Right atrium auricular region (tissue), 2 donors: Measurements from ENCODE around the gene PMEPA1. TPM values are rescaled to one million over a fixed set of nuclear protein-coding genes. Genes with fewer than 3 reads are reported as not detected.
A peak's percentile ranks its signal among the peaks of the same experiment; 100 is the strongest.

Experiments used
- DNase-seq: peaks from one replicate; pipeline ENCODE4 v3.0.0-alpha.2; 2019; ENCODE audit warnings: low spot score
- H3K27ac ChIP-seq, 2 donors: fragments of 200-600 bp; sonication (generic); 1 replicate in 1 of 2; 2 replicates in 1 of 2; pipeline ENCODE4 v1.5.1; 2016 to 2019
- H3K27me3 ChIP-seq, 2 donors: fragments of 200-600 bp; sonication (generic); one replicate each; pipeline versions ENCODE4 v1.5.1 to v1.6.0; 2017 to 2019
- H3K36me3 ChIP-seq: fragments of 200-600 bp; sonication (generic); one replicate; pipeline ENCODE4 v1.5.1; 2016
- H3K4me1 ChIP-seq, 2 donors: fragments of 200-600 bp; sonication (generic); one replicate each; pipeline versions ENCODE4 v1.5.1 to v1.6.0; 2017 to 2019
- H3K4me3 ChIP-seq, 2 donors: fragments of 200-600 bp; sonication (generic); 1 replicate in 1 of 2; 2 replicates in 1 of 2; pipeline ENCODE4 v1.5.1; 2017 to 2019; ENCODE audit warnings: mild to moderate bottlenecking in 1 of 2, moderate library complexity in 1 of 2
- H3K9me3 ChIP-seq, 2 donors: fragments of 200-600 bp; sonication (generic); one replicate each; pipeline ENCODE4 v1.5.1; 2019
- total RNA-seq, 2 donors: library from RNA; depleted of rRNA; stranded (reverse); fragments of >200 nt; gene quantifications; one replicate each; pipeline ENCODE4 v1.1.0, GENCODE V29; 2016
- TF ChIP-seq, protein P1 (sequence below), 2 donors: fragments of 200-600 bp; sonication (generic); IDR thresholded peaks; one replicate each; pipeline ENCODE4 v1.5.1; 2019; ENCODE audit warnings: antibody characterized with exemption in 2 of 2

The PMEPA1 gene
- total RNA-seq, 2 donors from 2014 or later: 12.5 to 16.7 TPM

DNA sequence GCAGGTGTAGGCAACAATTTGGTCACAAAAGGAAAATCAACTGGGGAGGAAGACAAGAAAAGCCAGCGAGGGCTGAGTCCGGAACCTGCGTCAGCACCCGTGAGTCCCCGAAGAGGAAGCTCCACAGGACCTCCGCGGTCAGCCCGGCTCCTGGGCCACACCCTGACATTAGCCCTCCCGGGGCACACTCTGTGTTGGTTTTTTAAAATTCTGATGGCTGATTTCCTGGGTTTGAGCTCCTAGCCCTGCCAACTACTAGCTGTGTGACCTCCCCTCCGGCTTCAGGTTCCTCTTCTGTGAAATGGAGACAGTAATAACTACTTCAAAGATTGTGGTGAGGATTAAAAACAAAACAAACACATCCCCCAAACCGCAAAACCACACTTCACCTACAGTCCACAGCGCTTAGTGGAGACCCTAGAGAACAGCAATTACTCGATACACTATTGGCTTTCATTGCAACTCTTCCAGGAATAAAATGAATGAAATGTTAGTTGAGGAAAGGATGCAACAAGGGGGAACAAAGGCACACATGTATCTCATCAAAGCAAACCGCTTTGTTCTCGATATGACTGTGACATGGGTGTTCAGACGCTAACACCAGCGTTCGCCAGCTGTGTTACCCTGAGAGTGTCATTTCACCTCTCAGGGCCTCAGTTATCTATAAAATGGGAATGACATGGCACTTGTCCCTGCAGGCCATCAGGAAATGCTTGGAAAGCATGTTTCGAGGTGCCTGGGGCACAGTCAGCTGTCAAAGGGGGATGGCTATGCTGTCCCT lies 90.6 kb downstream of the PMEPA1 start:
- DNase-seq: peak; percentile 60
- Histone ChIP-seq H3K36me3 (no peaks in the 10 kb centered on the region), H3K4me3 (no peak overlapping the region), H3K27ac (peak overlapping the region in 1 of 2 donors; percentile 7), H3K27me3 (no peaks in the 10 kb centered on the region), H3K9me3 (peaks cover 0 to 3% of the 10 kb centered on the region in 2 donors), H3K4me1 (no peaks in the 10 kb centered on the region)
- TF ChIP-seq, protein P1, sequence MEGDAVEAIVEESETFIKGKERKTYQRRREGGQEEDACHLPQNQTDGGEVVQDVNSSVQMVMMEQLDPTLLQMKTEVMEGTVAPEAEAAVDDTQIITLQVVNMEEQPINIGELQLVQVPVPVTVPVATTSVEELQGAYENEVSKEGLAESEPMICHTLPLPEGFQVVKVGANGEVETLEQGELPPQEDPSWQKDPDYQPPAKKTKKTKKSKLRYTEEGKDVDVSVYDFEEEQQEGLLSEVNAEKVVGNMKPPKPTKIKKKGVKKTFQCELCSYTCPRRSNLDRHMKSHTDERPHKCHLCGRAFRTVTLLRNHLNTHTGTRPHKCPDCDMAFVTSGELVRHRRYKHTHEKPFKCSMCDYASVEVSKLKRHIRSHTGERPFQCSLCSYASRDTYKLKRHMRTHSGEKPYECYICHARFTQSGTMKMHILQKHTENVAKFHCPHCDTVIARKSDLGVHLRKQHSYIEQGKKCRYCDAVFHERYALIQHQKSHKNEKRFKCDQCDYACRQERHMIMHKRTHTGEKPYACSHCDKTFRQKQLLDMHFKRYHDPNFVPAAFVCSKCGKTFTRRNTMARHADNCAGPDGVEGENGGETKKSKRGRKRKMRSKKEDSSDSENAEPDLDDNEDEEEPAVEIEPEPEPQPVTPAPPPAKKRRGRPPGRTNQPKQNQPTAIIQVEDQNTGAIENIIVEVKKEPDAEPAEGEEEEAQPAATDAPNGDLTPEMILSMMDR (IDR thresholded peaks at IDR 0.05): no peak

DNA sequence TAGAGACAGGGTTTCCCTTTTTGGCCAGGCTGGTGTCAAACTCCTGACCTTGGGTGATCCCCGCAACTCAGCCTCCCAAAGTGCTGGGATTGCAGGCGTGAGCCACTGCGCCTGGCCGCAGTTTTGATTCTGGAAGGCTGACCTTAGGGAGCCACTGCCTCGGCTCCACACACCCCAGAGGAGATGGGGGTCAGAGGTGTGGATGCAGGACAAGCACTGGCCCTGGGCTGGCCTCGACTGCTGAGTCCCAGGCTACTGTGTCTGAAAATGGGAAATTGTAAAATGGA lies 91.1 kb downstream of the PMEPA1 start:
- no peak overlapping the region for H3K4me3 ChIP-seq
- H3K36me3 ChIP-seq: no peaks in the 10 kb centered on the region
- H3K27ac ChIP-seq: no peak overlapping the region
- no peaks in the 10 kb centered on the region for H3K4me1 ChIP-seq
- TF ChIP-seq, protein P1 (IDR thresholded peaks at IDR 0.05): no peak
- H3K9me3 ChIP-seq: peaks cover 0 to 1% of the 10 kb centered on the region in 2 donors
- no peak for DNase-seq
- H3K27me3 ChIP-seq: no peaks in the 10 kb centered on the region

DNA sequence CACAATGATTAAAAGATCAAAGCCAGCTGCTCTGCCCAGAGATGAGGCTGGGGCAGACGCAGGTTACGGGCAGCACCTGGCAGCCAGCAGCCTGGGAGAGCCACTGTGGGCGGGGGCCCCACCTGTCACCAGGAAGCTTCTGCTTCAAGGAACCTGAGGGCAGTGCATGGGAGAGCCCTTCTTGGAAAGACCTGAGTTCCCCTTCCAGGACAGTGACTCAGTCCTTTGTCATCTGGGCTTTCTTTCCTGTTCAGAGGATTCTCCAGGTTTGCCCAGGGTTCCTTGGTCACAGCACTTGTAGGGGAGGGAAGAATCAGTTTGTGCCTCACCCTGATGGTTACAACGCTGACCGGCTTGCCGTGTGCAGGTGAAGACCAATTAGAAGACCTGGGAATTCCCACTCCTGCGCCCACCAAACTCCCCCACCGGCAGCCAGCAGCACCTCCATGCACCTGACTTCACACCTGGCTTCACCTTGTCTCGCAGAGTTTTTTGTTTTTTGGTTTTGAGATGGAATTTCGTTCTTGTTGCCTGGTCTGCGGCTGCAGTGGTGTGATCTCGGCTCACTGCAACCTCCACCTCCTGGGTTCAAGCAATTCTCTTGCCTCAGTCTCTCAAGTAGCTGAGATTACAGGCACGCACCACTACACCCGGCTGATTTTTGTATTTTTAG lies 91.6 kb downstream of the PMEPA1 start:
- H3K9me3 ChIP-seq: no peaks in the 10 kb centered on the region
- H3K27me3 ChIP-seq: no peaks in the 10 kb centered on the region
- TF ChIP-seq, protein P1 (IDR thresholded peaks at IDR 0.05): no peak
- H3K4me3 ChIP-seq: no peak overlapping the region
- no peak overlapping the region for H3K27ac ChIP-seq
- peak; percentile 58 for DNase-seq
- H3K4me1 ChIP-seq: no peaks in the 10 kb centered on the region
- no peaks in the 10 kb centered on the region for H3K36me3 ChIP-seq

DNA sequence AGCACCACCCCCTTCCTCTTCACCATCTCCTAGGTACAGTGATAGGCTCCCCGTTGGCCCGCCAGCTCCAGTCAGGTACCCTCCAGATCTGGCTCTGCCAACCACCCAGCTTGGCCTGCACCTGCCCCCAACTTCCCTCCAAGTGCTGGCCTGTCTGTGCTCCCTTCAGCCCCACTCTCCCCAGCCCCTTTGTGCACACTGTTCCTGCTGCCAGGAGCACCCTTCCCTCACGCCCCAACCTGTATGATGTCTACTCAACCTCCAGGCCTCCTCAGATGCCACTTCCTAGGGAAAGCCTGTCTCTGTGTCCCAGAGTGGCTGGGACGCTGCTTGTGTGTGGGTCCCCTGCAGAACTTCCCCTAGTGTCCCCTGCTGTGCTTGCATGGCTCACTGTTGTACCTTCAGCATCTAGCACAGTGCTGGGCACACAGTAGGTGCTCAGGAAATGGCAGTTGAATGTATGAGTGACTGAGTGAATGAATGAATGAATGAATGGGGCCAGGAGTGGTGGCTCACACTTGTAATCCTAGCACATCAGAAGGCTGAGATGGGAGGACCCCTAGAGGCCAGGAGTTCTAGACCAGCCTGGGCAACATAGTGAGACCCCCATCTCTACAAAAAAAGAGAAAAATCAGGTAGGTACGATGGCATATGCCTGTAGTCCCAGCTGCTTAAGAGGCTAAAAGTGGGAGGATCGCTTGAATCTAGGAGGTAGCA lies 92.6 kb downstream of the PMEPA1 start:
- no peaks in the 10 kb centered on the region for H3K4me1 ChIP-seq
- H3K36me3 ChIP-seq: no peaks in the 10 kb centered on the region
- peak; percentile 55 for DNase-seq
- H3K27ac ChIP-seq: no peak overlapping the region
- TF ChIP-seq, protein P1 (IDR thresholded peaks at IDR 0.05): no peak
- no peaks in the 10 kb centered on the region for H3K9me3 ChIP-seq
- no peak overlapping the region for H3K4me3 ChIP-seq
- no peaks in the 10 kb centered on the region for H3K27me3 ChIP-seq

DNA sequence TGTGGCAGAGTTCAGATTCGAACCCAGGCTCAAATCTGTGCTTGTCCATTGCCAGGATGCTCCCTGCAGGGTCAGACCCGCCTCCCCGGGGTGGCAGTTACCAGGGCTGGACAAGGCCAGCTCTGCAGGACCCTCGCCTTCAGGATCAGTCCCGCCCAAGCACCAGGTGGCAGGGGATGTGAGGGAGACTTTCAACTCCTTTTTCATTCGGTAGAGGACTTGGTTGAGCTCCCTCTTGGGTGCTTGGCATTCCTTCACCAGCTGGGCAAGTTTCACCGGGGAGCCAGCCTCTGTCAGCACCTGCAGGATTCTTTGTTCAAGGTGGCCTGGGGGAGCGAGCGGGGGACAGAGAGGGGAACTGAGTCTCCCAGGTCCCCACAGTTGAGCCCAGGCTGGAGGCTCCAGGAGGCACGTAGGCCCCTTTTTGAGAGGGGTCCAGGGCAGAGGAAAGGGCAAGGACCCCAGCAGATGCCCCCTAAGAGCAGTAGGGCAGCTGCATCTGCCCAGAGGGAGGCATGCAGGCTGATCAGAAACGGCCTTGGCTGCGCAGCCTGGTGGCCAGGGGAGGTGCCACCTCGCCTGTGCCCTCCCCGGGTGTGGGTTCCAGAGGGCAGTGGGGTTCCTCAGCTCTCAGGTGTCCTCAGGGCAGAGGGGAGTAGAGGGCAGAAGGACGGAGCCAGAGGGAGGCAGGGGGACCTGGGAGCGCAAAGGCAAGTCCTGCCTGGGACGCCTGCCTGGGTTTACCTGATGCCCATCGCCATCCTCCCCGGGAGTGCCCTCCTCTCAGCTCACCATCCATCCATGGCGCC lies 93.5 kb downstream of the PMEPA1 start:
- no peaks in the 10 kb centered on the region for H3K9me3 ChIP-seq
- no peak overlapping the region for H3K27ac ChIP-seq
- no peaks in the 10 kb centered on the region for H3K27me3 ChIP-seq
- no peaks in the 10 kb centered on the region for H3K4me1 ChIP-seq
- H3K36me3 ChIP-seq: no peaks in the 10 kb centered on the region
- TF ChIP-seq, protein P1 (IDR thresholded peaks at IDR 0.05): no peak
- DNase-seq: peak; percentile 34
- H3K4me3 ChIP-seq: no peak overlapping the region
